Right forelimb (tissue), 1 donor: ENCODE data around the gene PMEL.
"Not testable (repeated sequence)": the region's sequence is repeated elsewhere in the genome, so short reads cannot be mapped to it uniquely, and the experiment has no call there.

ENCODE experiments used
- DNase-seq: peaks from one replicate; pipeline ENCODE4 v3.0.0-alpha.2; 2018

The PMEL gene

GRCh38 chr12:55940065-55940732, 25.6 kb downstream of the PMEL start:
- peak; percentile 89 for DNase-seq

GRCh38 chr12:55938826-55939501, 26.9 kb downstream of the PMEL start:
- DNase-seq = no peak

GRCh38 chr12:55937981-55938380, 27.9 kb downstream of the PMEL start:
- no peak for DNase-seq

GRCh38 chr12:55935738-55936151, 30.1 kb downstream of the PMEL start:
- DNase-seq = no peak

- DNase-seq = no peak
Observed at GRCh38 chr12:55934773-55935172, 31.1 kb downstream of the PMEL start.

GRCh38 chr12:55933799-55934742, 31.8 kb downstream of the PMEL start:
- no peak for DNase-seq

GRCh38 chr12:55933169-55933798, 32.6 kb downstream of the PMEL start:
- DNase-seq = no peak

GRCh38 chr12:55932551-55932910, 33.3 kb downstream of the PMEL start:
- no peak for DNase-seq

GRCh38 chr12:55931780-55932550, 33.9 kb downstream of the PMEL start:
- peak; percentile 84 for DNase-seq

- no peak for DNase-seq
Observed at GRCh38 chr12:55931317-55931779, 34.5 kb downstream of the PMEL start.

- DNase-seq = peak; percentile 57
Observed at GRCh38 chr12:55930771-55931316, 35.0 kb downstream of the PMEL start, which contains the start of gene DGKA. Gene DGKA (plus strand): TSS chr12:55931162. CDS start chr12:55936504, 5,342 bp downstream.

- no peak for DNase-seq
Observed at GRCh38 chr12:55929306-55929791, 36.5 kb downstream of the PMEL start.

GRCh38 chr12:55927588-55928502, 38.0 kb downstream of the PMEL start, which contains the start of gene PYM1:
Gene PYM1 (minus strand): TSS chr12:55927894. CDS start chr12:55927761, 133 bp downstream.
- peak; percentile 81 for DNase-seq

- peak; percentile 96 for DNase-seq
Observed at GRCh38 chr12:55926738-55927587, 38.9 kb downstream of the PMEL start.

- DNase-seq = no peak
Observed at GRCh38 chr12:55925870-55926737, 39.7 kb downstream of the PMEL start.

- no peak for DNase-seq
Observed at GRCh38 chr12:55925371-55925770, 40.5 kb downstream of the PMEL start.

GRCh38 chr12:55923648-55924047, 42.2 kb downstream of the PMEL start:
- not testable (repeated sequence) for DNase-seq

- no peak for DNase-seq
Observed at GRCh38 chr12:55922126-55922525, 43.7 kb downstream of the PMEL start.
